GOT3 (cell line): ENCODE data around the gene C20orf96.
A peak's percentile ranks its signal among the peaks of the same experiment; 100 is the strongest.

Source experiments
- DNase-seq: peaks from one replicate; lab custom pipeline; 2025; ENCODE audit warnings: mixed read lengths; lab: John Stamatoyannopoulos, UW

The C20orf96 gene

DNA sequence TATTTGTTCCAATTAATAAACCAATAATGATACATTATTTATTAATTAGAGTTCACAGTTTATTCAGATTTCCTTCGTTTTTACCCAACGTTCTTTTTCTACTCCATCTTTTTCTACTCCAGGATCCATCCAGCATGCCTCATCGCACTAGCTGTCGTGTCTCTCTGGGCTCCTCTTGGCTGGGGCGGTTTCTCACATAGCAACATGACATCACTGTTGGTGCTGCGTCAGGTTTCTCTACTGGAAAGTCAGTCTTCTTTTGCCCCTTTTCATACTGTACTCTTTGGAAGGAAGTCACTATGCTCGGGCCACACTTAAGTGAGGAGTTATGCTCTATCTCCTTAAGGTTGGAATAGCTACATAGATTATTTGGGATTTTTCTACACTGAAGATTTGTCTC lies 21.1 kb upstream of the C20orf96 start:
- no peak for DNase-seq

DNA sequence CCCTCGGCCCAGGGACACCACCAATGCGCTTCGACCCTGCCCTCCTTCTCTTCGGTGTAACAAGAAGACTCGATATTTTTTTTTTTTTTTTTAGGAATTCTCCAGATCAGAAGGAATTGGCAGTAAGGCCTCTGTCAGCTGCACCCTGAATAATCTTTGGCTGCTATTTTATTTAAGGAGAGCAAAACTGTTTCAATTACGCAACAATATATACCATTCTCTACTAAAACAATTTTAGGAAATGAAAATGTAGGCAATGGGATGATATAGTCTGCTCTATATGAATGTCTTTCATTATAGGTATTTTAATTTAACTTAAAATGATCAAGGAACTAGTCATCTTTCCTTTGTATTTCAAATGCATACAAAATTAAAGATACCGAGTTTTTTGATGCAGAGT lies 20.1 kb upstream of the C20orf96 start:
- DNase-seq: no peak

DNA sequence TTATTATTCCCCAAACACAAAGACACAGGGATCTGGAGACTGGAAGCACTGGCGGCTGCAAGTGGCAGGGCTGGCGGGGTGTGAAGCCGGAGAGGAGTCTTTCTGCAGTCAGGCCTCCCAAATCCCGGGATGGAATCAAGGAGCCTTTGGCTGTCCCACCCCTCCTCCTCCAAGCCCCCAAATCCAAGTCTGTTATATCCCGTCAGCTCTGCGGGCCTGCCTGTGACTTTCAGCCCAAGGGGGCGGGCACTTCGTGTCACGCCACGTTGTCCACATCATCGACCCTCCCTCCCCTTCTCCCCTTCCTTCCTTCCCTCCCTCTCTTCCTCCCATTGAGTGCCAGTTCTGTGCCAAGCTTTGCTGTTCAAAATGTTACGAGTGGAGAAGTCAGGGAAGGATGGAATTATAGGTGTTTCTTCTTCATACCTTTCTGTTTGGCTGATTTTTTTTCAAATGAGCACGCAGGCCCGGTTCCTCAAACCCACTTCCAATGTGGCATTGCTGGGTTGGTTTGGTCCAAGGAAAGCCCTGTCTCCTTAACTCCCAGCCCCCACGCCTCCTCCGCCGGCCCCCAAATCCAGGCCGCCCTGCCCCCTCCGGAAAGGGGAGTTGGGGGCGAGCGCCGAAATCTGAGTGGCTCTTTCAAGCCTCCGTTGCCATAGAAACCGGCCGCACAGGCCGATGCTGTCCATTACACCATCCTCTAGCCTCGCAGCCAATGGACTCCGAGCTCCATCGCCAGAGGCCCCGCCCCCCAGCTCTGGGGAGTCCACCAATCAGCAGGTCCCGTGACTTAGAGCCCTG lies 19.5 kb upstream of the C20orf96 start:
- peak; percentile 97 for DNase-seq

DNA sequence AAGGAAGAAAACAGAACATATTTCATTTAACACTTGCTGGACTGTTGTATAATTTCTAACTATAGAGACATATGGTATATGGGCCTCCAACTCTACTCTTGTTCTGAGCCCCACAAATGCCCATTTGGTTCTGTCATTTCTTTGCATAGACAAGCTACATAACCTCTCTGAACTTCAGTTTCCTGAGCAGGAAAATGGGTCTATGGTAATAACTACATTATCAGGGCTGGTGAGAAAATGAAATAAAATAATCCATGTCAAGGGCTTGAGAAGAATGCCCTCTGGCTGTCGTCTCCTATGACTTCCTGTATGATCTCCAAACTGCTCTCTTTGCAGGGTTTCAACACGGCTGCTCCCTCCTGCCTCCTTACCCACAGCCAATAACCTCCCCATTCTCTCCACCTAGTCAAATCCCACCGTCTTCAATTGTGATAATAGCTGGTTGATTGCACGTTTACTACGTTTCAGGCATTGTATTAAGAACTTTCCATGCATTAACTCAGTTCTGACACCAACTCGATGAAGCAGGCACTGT lies 18.8 kb upstream of the C20orf96 start:
- DNase-seq: no peak

DNA sequence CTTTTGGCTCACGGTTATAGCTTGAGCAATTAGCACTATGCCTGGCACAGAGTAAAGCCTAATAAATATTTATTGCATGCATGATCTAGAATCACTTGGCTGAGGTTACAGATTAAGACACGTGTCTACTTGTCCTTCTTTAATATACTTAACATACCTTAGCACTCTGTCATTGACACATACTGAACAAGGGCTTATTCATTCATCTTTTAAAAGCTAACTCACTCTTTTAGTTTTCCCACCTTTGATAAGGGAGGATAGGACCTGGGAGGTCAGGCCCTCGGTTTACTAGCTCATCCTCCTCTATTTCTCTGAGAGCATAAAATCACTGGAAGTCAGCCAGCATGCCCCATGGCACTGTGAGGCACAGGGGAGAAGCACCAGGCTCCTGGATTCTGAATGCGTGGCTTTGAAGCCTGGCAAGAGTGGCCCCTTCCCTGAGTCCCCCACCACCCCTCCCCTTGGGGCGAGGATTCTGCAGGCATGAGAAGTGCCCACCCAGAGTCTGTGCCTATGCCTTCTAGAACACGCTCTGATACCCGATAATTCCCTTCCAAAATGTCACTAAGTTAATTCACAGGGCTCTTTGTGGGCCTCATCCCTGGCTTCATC lies 18.0 kb upstream of the C20orf96 start:
- DNase-seq: no peak

DNA sequence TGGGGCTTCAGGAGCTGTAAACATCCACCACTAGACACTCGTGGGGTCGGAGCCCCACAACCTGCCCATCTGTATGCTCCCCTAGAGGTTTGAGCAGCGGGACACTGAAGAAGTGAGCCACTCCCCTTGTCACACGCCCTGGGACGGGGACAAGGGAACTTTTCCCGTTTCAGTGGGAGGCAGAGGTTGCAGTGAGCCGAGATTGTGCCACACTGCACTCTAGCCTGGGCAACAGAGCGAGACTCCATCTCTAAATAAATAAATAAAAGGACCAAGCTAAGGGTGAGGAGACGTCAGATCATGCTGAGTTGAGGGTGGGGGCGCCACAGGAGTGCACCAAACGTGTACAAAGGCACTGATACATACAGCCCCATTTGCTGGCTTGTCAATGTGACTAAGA lies 15.2 kb upstream of the C20orf96 start:
- DNase-seq: no peak

DNA sequence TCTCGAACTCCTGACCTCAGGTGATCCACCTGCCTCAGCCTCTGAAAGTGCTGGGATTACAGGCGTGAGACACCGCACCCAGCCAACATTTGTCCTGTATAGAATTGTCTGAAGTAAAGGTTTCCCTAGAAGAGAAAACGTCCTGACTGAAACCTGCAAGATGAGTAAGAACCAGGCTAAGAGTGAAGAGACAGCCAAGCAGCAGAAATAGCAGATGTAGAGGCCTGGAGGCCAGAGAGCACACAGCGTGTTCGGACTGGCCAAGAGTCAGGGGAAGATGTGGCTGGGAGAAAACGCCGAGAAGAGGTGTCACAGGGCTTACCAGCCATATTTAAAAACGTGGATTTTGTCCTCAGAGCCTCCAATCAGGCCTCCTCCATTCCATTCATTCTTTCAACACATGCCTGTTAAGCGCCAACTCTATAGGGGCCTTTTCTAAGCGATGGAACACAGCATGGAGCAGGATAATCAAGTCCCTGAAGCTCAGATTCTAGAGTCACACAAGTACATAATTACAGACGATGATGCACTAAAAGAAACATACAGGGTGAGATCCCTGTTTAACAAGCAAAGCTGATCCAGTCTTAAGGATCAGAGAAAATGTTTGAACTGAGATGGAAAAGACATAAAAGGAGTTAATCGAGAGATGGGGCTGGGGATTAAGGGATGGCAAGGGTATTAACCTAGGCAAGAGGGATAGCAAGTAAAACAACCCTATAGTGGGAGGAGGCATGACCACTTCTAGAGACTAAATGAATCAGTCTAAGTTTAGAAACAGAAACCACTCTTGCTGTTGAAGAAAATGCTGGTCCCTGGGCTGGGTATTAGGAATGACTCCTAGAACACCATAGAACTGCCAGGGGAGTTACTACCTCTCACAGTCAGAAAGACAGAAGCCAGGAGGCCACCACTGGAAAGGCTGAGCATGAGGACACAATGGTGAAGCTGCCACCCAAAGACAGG lies 11.6 kb upstream of the C20orf96 start:
- no peak for DNase-seq

DNA sequence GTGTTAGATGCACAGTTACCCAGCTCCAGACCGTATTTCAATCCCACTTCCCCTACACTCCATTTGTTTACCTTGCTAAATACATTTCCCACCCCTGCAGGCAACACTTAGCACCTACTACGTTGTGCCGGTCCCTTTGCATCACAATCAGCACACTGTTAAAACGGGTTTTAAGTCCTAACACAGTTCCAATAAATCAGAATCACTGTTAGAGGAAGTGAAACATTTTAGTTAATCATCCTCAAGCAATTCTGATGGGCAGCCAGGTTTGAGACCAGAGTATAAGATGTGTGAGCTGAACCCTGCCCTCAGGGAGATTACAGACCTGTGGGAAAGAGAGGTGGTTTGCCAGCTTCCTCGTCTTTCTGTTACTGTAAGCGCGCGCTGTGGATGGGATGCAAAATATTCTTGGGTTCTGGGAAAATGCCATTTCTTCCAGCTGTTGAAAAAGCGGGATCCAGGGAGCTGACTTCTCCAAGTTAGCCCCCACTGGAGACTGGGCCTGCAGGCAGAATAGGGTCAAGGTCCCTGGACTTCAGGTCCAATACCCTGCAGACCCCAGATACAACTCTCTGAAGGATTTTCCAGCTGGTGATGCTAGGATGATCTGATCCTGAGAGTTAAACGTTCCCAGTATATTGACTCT lies 9.9 kb upstream of the C20orf96 start:
- no peak for DNase-seq

DNA sequence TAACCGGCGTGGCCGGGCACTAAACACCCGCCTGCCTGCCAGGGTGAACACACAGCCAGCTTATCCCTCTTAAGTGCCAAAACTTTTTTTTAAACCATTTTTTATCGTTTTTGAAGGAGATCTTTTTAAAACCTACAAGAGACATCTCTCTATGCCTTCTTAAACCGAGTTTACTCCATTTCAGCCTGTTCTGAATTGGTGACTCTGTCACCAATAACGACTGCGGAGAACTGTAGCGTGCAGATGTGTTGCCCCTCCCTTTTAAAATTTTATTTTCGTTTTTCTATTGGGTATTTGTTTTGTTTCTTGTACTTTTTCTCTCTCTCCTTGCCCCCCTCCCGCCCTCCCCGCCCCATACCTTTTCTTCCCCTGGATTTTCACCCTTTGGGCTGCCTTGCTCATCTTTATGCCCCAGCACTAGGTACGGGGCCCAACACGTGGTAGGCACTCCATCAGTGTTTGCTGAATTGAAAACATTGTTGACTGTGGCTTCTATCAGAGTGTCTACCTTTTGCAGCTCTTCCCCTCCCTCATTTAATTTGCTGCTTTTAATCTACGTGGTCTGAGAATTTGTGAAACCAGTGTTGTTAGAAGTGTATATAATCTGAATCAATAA lies 8.3 kb upstream of the C20orf96 start:
- DNase-seq: no peak

DNA sequence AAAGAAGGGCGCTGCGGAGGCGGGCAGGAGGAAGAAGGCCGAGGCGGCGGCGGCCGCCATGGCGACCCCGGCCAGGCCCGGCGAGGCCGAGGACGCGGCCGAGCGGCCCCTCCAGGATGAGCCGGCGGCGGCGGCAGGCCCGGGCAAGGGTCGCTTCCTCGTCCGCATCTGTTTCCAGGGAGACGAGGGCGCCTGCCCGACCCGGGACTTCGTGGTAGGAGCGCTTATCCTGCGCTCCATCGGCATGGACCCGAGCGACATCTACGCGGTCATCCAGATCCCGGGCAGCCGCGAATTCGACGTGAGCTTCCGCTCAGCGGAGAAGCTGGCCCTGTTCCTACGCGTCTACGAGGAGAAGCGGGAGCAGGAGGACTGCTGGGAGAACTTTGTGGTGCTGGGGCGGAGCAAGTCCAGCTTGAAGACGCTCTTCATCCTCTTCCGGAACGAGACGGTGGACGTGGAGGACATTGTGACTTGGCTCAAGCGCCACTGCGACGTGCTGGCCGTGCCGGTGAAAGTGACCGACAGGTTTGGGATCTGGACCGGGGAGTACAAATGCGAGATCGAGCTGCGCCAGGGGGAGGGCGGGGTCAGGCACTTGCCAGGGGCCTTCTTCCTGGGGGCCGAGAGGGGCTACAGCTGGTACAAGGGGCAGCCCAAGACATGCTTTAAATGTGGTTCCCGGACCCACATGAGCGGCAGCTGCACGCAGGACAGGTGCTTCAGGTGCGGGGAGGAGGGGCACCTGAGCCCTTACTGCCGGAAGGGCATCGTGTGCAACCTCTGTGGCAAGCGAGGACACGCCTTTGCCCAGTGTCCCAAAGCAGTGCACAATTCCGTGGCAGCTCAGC lies 7.6 kb upstream of the C20orf96 start:
- DNase-seq: no peak

DNA sequence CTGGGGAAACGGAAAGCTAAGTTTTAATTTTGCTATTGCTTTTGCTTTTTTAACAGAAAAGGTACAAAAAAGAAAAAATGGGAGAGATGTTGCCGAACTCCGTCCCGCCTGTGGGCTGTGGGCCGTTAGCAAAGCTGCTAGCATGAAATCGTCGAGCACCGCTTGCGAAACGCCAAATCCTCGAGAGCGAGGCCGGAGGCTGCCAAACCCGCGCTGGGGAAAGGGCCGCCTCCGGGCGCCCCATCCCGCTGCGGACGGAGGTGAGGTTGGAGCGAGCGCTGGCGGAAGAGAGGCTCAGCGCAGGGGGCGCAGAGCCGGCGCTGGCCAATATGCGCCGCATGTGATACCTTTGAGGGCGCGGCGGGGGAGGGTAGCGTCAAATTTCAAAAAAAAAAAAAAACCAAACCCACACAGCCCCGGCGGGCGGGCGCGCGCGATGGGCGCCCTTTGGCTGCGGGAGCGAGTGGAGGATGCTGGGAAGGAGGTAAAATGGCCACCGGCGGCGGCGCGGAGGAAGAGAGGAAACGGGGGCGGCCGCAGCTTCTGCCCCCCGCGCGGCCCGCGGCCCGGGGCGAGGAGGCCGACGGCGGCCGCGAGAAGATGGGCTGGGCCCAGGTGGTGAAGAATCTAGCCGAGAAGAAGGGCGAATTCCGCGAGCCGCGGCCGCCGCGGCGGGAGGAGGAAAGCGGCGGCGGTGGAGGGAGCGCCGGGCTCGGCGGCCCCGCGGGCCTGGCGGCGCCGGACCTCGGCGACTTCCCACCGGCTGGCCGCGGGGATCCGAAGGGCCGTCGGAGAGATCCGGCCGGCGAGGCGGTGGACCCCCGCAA lies 6.8 kb upstream of the C20orf96 start, which contains the start of gene ZCCHC3:
ZCCHC3 (plus strand) TSS at position 473 of the 827 bp plus-strand sequence; CDS start at position 490, 17 bp downstream.
- DNase-seq: peak; percentile 86

DNA sequence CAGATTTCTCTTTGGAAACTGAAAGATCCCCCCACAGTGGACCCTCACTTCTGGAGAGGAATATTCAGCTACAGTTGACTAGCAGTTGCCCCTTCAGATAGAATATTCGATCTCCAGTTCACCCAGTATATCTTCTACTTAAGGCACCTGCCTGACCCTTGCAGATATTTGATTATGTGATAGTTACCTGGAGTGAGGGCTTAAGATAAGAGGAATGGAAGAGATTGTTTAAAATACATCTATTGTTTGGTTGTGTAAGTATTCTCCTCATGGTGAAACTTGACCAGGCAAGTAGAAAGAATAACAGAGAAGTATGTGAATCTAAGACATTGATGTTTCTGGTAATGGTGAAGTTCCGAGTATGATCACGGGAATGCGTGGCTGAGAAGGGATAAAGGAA lies 5.3 kb upstream of the C20orf96 start:
- no peak for DNase-seq

DNA sequence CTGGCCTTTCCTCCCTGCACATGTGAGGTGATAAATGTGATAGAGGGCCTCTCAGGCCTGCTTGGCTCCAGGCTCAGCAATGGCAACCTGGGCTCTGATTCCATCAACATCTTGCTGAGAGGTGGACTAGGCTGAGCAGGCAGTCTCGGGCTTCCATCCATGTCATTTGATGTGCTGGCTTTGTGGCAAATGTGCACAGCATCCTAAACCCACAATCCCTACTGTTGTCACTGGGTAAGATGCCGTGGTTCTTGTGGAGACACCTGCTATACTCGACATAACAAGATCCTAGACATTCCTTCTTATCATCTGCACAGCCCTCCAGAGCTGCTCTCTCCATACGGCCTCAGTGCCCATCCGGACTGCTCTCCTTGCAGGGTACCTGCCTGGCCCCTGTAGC lies 4.1 kb upstream of the C20orf96 start:
- DNase-seq: no peak

DNA sequence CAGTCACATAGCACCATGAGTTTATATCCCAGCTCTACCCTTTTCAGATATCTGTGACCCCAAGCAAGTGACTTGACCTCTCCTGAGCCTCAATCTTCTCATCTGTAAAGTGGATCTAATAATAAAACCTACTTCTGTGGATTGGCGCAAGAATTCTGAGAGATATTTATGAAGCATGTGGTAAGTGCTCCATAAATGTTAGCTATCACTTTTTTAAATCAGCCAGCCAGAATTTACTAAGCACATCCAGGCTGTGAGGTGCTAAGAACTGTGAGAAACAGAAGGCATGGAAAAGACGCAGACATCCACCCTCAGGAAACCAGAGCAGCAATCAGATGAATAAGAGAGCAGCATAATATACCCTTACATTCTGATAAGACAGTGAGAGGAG lies 862 bp downstream of the C20orf96 start:
- no peak for DNase-seq

DNA sequence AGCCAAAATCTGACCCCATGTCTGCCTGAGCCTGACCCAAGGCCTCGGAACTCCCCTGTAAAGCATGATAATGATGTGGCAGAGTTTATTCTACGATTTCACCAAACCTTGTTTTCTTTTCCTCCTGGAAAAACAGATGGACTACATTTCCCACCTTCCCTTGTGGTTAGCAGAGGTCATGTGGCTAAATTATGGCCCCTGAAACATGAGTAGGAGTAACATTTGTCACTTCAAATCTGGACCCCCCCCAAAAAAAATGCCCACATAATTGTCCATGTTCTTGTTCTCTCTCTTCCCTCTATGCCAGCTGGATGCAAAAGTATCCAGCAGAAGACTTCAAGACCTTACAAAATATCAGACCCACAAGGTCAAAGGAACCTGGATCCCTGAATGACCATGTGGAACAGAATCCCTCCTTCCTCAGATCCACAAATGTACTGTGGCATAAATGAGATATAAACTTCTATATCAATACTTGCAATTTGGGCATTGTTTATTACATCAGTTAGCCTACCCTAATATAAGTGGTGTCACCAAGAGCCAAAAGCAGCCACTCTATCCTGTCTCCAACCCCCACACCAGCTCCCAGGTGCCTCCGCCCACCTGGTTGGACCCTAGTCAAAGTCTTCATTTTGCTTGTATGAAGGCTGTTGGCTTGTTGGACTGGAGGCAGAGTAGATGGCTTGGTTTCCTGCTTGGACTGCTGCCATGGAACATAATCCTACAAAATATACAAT lies 1.4 kb downstream of the C20orf96 start:
- DNase-seq: no peak

DNA sequence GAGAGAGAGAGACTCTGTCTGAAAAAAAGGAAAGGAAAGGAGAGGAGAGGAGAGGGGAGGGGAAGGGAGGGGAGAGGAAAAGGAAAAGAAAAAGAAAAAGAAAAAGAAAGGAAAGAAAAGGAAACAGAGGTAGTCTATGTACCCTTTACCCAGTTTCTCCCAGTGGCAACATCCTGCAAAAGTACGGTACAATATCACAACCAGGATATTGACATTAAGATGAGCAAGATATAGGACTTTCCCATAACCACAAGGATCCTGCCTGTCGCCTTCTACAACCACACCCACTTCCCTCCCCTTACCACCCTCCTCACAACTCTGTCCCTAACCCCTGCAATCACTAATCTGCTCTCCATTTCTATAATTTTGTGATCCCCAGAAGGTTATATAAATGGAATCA lies 4.0 kb downstream of the C20orf96 start:
- DNase-seq: no peak

DNA sequence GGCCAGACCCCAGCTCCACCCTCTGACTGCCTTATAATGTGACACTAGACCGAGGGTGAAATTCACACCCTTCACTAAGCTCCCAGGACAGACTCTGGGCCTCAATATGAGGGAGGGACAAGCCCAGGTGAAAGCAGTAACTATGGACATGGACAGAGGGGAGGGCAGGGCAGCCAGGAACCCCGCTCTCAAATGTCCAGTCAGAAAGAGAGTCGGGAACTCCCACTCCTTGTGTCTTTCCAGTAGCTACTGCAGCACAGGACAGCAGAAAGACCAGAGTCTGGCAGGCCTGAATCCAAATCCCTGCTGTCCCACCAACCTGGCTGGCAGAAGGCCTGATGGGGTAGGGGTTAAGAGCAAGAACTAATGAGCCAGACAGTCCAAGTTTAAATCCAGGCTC lies 6.4 kb downstream of the C20orf96 start:
- DNase-seq: no peak
